ENCODE results near the gene TMEM214.

The TMEM214 gene

GRCh38 chr2:27032495-27033252, at the start of gene TMEM214:
Gene TMEM214, plus strand, starts transcription at chr2:27032965. Its CDS starts 51 bp downstream, at chr2:27033016.
- Mint-ChIP-seq H3K36me3 (ENCODE audit: low read depth) (peaks cover 33% of the 10 kb centered on the region), H3K27ac (peak within 1 kb of the TSS; percentile 88), H3K4me3 (peak within 1 kb of the TSS; percentile 95), H3K4me1 (ENCODE audit: low read depth) (peaks cover 34% of the 10 kb centered on the region), H3K27me3 (no peaks in the 10 kb centered on the region), H3K9me3 (no peaks in the 10 kb centered on the region)

GRCh38 chr2:26983746-26984145, 49.0 kb upstream of the TMEM214 start:
- H3K9me3 Mint-ChIP-seq = no peaks in the 10 kb centered on the region
- H3K4me3 Mint-ChIP-seq = no peak overlapping the region
- H3K4me1 Mint-ChIP-seq (ENCODE audit: low read depth) = no peaks in the 10 kb centered on the region
- no peaks in the 10 kb centered on the region for H3K36me3 Mint-ChIP-seq (ENCODE audit: low read depth)
- no peak overlapping the region for H3K27ac Mint-ChIP-seq
- H3K27me3 Mint-ChIP-seq = no peaks in the 10 kb centered on the region

- Mint-ChIP-seq H3K27ac (no peak overlapping the region), H3K36me3 (ENCODE audit: low read depth) (no peaks in the 10 kb centered on the region), H3K9me3 (no peaks in the 10 kb centered on the region), H3K4me1 (ENCODE audit: low read depth) (no peaks in the 10 kb centered on the region), H3K4me3 (no peak overlapping the region), H3K27me3 (no peaks in the 10 kb centered on the region)
These were observed 47.0 kb upstream of the TMEM214 start for GRCh38 chr2:26985807-26986206.

- Mint-ChIP-seq H3K27ac (no peak overlapping the region), H3K4me1 (ENCODE audit: low read depth) (no peaks in the 10 kb centered on the region), H3K36me3 (ENCODE audit: low read depth) (no peaks in the 10 kb centered on the region), H3K27me3 (no peaks in the 10 kb centered on the region), H3K4me3 (no peak overlapping the region), H3K9me3 (no peaks in the 10 kb centered on the region)
These were observed 46.2 kb upstream of the TMEM214 start for GRCh38 chr2:26986576-26986975.

GRCh38 chr2:26988058-26988860, 44.5 kb upstream of the TMEM214 start:
- Mint-ChIP-seq H3K9me3 (no peaks in the 10 kb centered on the region), H3K27me3 (no peaks in the 10 kb centered on the region), H3K4me3 (no peak overlapping the region), H3K36me3 (ENCODE audit: low read depth) (no peaks in the 10 kb centered on the region), H3K4me1 (ENCODE audit: low read depth) (no peaks in the 10 kb centered on the region), H3K27ac (no peak overlapping the region)

GRCh38 chr2:26989156-26989555, 43.6 kb upstream of the TMEM214 start:
- Mint-ChIP-seq H3K9me3 (no peaks in the 10 kb centered on the region), H3K27ac (no peak overlapping the region), H3K27me3 (no peaks in the 10 kb centered on the region), H3K4me1 (ENCODE audit: low read depth) (no peaks in the 10 kb centered on the region), H3K36me3 (ENCODE audit: low read depth) (no peaks in the 10 kb centered on the region), H3K4me3 (no peak overlapping the region)

GRCh38 chr2:26991717-26992116, 41.0 kb upstream of the TMEM214 start:
- H3K27ac Mint-ChIP-seq = no peak overlapping the region
- H3K4me3 Mint-ChIP-seq = no peak overlapping the region
- no peaks in the 10 kb centered on the region for H3K36me3 Mint-ChIP-seq (ENCODE audit: low read depth)
- no peaks in the 10 kb centered on the region for H3K27me3 Mint-ChIP-seq
- H3K4me1 Mint-ChIP-seq (ENCODE audit: low read depth) = no peaks in the 10 kb centered on the region
- H3K9me3 Mint-ChIP-seq = no peaks in the 10 kb centered on the region

- no peaks in the 10 kb centered on the region for H3K9me3 Mint-ChIP-seq
- no peaks in the 10 kb centered on the region for H3K27me3 Mint-ChIP-seq
- H3K4me1 Mint-ChIP-seq (ENCODE audit: low read depth) = no peaks in the 10 kb centered on the region
- no peak overlapping the region for H3K4me3 Mint-ChIP-seq
- no peaks in the 10 kb centered on the region for H3K36me3 Mint-ChIP-seq (ENCODE audit: low read depth)
- H3K27ac Mint-ChIP-seq = no peak overlapping the region
These were observed 39.0 kb upstream of the TMEM214 start for GRCh38 chr2:26993768-26994167.

GRCh38 chr2:26994983-26995382, 37.8 kb upstream of the TMEM214 start:
- H3K27ac Mint-ChIP-seq = no peak overlapping the region
- H3K27me3 Mint-ChIP-seq = no peaks in the 10 kb centered on the region
- H3K4me3 Mint-ChIP-seq = no peak overlapping the region
- H3K9me3 Mint-ChIP-seq = no peaks in the 10 kb centered on the region
- no peaks in the 10 kb centered on the region for H3K36me3 Mint-ChIP-seq (ENCODE audit: low read depth)
- H3K4me1 Mint-ChIP-seq (ENCODE audit: low read depth) = no peaks in the 10 kb centered on the region

- Mint-ChIP-seq H3K9me3 (no peaks in the 10 kb centered on the region), H3K27ac (no peak overlapping the region), H3K4me3 (no peak overlapping the region), H3K27me3 (no peaks in the 10 kb centered on the region), H3K36me3 (ENCODE audit: low read depth) (no peaks in the 10 kb centered on the region), H3K4me1 (ENCODE audit: low read depth) (no peaks in the 10 kb centered on the region)
These were observed 35.4 kb upstream of the TMEM214 start for GRCh38 chr2:26997394-26997793.

GRCh38 chr2:26998323-26998722, 34.4 kb upstream of the TMEM214 start:
- no peaks in the 10 kb centered on the region for H3K27me3 Mint-ChIP-seq
- H3K9me3 Mint-ChIP-seq = no peaks in the 10 kb centered on the region
- no peak overlapping the region for H3K27ac Mint-ChIP-seq
- no peaks in the 10 kb centered on the region for H3K36me3 Mint-ChIP-seq (ENCODE audit: low read depth)
- H3K4me1 Mint-ChIP-seq (ENCODE audit: low read depth) = no peaks in the 10 kb centered on the region
- no peak overlapping the region for H3K4me3 Mint-ChIP-seq

GRCh38 chr2:27000228-27000627, 32.5 kb upstream of the TMEM214 start:
- H3K36me3 Mint-ChIP-seq (ENCODE audit: low read depth) = no peaks in the 10 kb centered on the region
- H3K4me1 Mint-ChIP-seq (ENCODE audit: low read depth) = no peaks in the 10 kb centered on the region
- no peak overlapping the region for H3K27ac Mint-ChIP-seq
- no peaks in the 10 kb centered on the region for H3K9me3 Mint-ChIP-seq
- no peaks in the 10 kb centered on the region for H3K27me3 Mint-ChIP-seq
- no peak overlapping the region for H3K4me3 Mint-ChIP-seq

GRCh38 chr2:27000995-27001394, 31.8 kb upstream of the TMEM214 start:
- H3K4me3 Mint-ChIP-seq = no peak overlapping the region
- H3K4me1 Mint-ChIP-seq (ENCODE audit: low read depth) = no peaks in the 10 kb centered on the region
- H3K27me3 Mint-ChIP-seq = no peaks in the 10 kb centered on the region
- no peaks in the 10 kb centered on the region for H3K9me3 Mint-ChIP-seq
- H3K27ac Mint-ChIP-seq = no peak overlapping the region
- no peaks in the 10 kb centered on the region for H3K36me3 Mint-ChIP-seq (ENCODE audit: low read depth)

- H3K27ac Mint-ChIP-seq = no peak overlapping the region
- no peaks in the 10 kb centered on the region for H3K36me3 Mint-ChIP-seq (ENCODE audit: low read depth)
- H3K4me3 Mint-ChIP-seq = no peak overlapping the region
- no peaks in the 10 kb centered on the region for H3K27me3 Mint-ChIP-seq
- no peaks in the 10 kb centered on the region for H3K4me1 Mint-ChIP-seq (ENCODE audit: low read depth)
- H3K9me3 Mint-ChIP-seq = no peaks in the 10 kb centered on the region
These were observed 30.8 kb upstream of the TMEM214 start for GRCh38 chr2:27001950-27002349.

- no peaks in the 10 kb centered on the region for H3K9me3 Mint-ChIP-seq
- no peak overlapping the region for H3K4me3 Mint-ChIP-seq
- no peaks in the 10 kb centered on the region for H3K27me3 Mint-ChIP-seq
- no peak overlapping the region for H3K27ac Mint-ChIP-seq
- no peaks in the 10 kb centered on the region for H3K36me3 Mint-ChIP-seq (ENCODE audit: low read depth)
- H3K4me1 Mint-ChIP-seq (ENCODE audit: low read depth) = no peaks in the 10 kb centered on the region
These were observed 29.8 kb upstream of the TMEM214 start for GRCh38 chr2:27003007-27003406.

Measured in stimulated activated naive CD8-positive, alpha-beta T cell treated with anti-CD3 and anti-CD28 coated beads, Interleukin-15, Interleukin-2, amounts not matched to agents 100 ng/mL and 50 ng/mL, for 24 hours (primary cell).